HS-27A (cell line): Measurements from ENCODE around the gene PPP2R2C.

Experiments
- DNase-seq: peaks from one replicate; pipeline ENCODE4 v3.0.0-alpha.2; 2012; ENCODE audit warnings: low read depth, missing footprints

Gene PPP2R2C

DNA sequence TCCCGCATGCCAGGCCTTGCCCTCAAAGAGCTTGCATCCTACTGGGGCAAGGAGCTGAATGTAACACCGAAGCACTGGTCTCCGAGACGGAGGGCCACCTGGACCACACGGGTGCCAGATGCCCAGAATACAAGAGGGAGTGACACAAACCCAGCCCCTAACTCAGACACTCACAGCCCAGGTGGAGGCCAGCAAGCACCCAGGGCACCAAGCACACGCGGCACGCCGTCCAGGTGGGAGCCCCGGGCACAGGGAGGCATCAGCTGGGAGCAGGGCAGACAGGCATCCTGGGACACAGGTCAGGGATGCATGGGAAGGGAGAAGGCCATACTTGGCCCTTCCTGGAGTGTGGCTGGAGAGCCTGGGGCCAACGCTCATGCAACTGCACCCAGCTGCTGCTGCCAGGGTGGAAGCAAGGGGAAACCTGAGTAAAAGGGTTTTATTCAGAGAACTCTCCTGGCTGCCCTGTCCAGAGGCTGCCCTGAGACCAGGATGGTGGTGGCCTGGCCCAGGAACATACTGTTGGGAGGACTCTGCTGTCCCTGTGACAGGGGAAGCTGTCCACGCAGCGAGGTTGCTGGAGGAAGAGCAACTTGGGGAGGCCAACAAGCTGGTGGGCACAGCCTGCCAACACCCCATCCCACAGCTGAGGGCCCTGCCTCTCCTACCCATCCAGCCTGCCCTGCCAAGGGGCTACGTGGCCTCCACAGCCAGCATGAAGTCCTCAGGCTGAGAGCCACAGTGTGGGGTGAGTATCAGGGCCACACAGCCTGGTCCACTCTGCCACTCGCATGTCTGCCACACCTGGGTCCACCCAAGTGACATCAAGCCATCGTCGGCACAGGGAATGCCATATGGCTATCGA lies 22.2 kb upstream of the PPP2R2C start:
- DNase-seq: no peak

GRCh38 chr4:6493658-6494304 lies 21.4 kb upstream of the PPP2R2C start:
- DNase-seq: no peak

DNA sequence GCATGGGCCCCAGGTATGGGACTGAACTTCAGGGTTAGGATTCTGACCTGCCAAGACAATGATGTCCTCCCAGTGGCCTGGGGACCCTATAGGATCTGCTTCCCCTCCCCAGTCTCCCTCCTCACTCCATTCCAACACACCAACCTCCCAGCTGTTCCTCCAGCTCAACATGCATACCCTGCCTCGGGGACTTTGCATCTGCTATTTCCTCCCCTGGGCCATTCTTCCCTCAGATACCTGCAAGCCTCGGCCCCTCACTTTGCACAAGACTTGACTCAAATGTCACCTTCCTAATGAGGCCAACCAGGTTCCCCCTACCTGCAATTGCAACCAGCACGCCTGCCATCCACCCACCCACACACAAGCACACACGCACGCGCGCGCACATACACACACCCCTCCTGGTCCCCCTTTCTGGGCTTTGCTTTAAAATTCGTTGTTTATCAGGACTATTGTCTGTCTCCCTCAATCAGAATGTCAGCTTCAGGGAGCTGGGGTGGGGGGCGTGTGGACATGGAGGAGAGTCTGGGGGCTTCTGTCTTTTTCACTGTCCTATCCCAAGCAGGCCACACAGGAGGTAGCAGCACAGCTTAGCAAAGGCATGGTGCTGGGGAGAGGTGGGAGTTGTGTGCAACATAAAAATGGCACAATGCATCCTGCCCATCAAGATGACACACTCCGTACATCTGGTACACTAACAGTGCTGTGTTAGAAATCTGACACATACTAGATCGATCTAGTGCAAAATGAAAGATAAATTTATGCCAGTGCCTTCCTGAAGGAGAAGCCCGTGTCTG lies 20.6 kb upstream of the PPP2R2C start:
- no peak for DNase-seq

GRCh38 chr4:6492027-6492590 lies 19.7 kb upstream of the PPP2R2C start:
- DNase-seq: no peak

GRCh38 chr4:6491235-6491634 lies 18.8 kb upstream of the PPP2R2C start:
- DNase-seq: no peak

- no peak for DNase-seq
These were observed 17.5 kb upstream of the PPP2R2C start for GRCh38 chr4:6489927-6490326.

DNA sequence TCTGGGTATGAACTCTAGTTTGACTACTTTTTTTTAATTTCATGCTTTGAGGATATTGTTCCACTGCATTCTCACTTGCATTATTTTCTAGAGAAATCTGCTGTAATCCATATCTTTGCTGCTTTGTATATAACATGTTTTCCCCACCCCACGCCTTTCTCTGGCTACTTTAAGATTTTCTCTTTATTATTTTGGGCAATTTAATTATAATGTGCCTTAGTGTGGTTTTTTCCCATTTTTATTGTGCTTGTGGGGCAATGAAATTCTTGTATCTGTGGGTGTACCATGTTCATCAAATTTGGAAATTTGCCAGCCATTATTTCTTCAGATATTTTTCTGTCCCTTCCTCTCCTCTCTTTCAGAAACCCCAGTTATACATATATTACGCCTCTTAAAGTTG lies 15.1 kb upstream of the PPP2R2C start:
- DNase-seq: no peak

DNA sequence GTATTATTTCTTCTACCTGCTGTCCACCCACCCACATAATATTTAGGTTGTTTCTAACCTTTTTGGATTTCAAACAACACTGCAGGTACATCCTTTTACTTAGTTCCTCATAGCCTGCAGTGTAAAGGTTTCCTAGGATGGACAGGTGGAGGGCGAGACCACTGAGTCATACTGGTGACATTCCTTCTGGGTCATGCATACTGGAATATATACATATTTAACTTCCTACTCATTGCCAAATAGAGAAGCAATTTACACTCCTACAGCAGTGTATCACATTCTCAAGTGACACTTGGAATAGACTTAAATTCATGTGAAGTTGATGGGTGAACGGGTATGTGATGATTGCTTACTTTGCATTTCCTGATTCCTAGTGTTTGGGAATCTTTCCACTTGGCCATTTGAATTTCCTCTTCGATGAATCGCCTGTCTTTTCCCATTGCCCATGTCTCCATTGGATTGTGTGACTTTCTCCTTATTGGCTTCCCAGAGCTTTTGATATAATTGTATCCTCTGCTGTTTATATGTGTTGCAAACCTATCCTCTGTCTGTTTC lies 8.2 kb upstream of the PPP2R2C start:
- no peak for DNase-seq

DNA sequence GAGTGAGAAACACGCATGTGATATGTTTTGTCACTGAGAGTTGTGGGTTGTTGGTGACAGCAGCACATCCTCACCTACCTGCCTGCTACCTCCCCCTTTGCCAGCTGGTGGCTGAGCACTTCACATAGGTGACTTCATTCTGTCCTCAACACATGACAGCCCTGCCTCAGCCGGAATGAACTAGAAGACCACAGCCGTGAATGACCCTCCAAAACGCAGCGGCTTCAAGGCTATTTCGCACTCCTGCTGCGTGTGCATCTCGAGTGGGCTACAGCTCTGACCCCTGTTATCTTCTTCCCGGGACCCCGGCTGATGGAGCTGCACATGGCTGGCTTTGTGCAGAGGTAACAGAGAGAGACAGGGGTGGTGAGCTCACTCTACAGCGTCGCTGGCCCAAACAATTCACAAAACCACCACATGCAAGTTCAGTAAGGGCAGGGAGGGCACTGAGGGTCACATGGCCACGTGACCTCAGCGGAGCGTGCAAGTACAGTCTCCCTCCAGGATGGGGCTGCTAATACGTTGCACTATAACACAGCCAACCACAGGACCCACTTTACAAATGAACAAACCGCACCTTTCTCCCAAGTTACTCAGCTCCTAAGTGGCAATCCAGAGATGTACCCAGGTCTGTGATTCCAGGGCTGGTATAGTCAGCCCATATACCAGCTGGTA lies 6.3 kb upstream of the PPP2R2C start:
- DNase-seq: no peak

GRCh38 chr4:6476893-6477292 lies 4.5 kb upstream of the PPP2R2C start:
- DNase-seq: no peak

GRCh38 chr4:6475492-6476020 lies 3.1 kb upstream of the PPP2R2C start:
- no peak for DNase-seq

DNA sequence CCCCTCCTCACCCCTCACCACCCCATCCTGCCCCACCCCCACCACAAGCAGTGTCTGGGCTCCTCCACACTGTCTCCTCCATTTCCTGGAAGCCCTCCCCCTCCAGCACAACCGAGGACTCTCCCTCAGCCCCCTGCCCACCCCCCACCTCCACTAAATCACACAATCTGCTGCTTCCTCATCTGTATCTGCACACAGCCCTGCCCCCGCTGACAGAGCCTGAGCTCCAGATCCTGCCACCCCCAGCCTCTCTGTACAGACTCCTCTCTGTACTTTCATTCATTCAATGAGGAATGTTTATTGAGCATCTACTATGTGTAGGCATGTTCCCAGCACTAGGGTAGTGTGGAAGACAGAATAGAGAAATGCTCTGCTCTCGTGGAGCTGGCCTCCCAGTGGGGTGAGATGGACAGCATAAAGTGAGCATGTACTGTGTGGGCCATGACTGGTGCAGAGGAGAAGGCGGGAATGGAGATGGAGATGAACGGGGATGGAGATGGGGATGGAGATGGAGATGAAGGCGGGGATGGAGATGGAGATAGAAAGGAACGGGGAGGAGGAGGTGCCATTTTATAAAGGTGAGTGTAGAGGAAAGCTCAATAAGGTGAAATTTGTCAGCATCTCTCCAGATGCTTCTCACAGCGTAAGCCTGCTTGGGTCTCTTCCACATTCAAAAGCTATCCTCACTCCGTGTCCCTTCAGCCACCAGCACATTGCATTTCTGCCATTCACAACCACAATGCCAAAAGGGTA lies 2.5 kb upstream of the PPP2R2C start:
- no peak for DNase-seq

DNA sequence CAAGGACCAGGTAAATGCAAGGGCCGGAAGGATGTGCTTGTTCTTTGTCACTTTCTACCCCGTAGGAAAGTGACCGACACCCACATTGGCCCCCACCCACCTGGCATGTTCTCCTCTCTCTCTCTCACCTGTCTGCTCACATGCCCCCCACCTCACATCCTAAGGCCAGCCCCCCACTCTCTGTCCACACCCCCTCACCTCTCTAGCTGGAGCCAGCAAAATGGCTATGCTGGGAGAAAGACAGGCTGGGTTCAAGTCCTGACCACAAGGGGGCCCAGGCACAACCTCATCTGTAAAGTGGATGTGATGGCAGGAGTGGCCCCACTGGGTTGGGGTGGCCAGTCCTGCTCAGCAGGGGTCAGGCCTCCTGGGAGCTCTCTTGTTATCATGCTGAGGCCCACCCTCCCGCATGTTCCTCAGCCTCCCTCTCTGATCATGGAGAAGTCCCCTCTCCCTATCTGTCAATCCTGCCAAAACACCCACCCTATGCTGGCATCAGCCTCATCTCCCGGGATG lies 1.7 kb upstream of the PPP2R2C start:
- no peak for DNase-seq

DNA sequence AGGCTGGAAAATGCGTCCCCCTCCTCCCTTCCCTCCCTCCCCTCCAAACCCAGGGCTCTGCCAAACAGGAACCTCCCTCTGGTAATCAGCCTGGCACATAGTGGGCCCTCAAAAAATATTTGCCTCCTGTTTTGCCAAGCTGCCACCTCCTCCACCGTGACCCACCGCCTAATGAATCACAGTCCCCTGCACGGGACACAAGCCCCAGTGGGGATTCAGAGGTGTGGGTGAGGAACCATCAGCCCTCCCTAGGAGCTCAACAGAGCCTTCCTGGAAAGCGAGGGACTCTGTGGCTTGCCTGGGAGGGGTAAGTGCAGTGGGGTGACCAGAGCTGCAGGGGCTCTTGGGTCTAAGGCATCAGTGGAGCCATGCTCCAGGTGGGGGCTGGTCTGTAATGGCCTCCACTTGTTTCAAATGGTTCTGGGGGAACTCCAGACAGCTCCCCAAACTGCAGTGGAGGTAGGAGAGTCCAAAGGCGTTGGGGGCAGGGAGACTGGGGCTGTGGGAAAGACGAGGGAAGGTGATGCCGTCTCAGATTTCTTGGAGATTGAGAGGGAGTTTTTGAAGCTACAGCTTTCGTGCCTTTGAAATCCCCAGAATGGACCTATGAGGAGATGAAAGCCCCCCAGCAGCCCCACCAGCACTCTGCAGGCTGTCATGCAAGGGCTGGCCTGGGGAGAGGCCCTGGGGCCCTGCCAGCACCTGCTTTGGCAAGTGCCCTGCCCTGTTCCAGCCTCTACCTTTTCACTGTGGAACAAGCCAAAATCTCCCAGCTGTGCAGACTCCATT lies 1.0 kb upstream of the PPP2R2C start:
- DNase-seq: no peak

DNA sequence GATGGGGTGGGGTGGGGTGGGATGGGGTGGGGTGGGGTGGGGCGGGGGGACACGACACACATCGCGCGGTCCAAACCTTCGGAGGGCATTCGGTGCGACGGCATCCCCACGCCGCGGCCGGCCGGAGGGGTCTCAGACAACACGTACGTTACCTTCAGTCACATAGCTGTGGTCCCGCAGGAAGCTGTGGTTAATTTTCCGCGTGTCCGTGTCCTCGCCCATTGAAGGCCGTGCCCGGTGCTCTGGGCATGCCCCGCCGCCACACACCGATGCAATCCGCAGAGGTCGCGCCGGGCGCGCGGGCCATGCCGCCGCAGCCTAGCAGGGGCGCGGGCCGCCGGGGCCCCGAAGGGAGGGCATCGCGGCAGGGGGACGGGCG lies 417 bp downstream of the PPP2R2C start:
- no peak for DNase-seq

DNA sequence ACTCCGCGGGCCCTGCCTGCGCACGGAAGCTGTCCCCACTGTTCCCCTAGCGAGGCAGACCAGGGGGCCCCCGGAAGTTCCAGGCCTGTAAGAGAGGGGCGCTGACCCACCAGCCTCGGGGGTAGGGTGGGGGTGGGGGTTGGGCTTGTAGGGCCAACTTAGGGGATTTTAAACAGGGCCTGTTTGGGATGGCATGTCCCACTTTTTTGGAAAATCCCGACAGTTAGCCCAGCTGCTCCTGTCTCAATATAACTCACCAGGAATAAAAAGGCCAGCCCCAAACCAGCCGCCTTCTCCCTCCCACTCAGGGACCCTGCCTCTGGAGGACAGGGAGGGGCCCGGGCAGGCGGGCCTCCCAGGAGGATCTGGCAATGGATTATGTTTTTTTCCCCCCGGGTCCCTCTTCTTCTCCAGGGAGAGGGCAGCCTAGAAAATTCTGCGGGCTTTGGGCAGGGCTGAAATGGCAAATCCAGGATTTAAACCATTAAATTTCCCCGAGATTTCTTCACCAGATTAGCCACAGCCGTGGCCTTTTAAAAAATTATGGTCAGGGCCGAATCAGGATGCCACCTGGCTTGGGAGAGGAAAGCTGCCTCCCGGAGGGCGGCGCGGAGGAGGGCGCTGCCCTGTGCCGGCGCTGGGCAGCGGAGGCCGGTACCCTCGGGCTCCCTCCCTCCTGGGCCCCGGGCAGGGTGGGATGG lies 957 bp downstream of the PPP2R2C start:
- no peak for DNase-seq

DNA sequence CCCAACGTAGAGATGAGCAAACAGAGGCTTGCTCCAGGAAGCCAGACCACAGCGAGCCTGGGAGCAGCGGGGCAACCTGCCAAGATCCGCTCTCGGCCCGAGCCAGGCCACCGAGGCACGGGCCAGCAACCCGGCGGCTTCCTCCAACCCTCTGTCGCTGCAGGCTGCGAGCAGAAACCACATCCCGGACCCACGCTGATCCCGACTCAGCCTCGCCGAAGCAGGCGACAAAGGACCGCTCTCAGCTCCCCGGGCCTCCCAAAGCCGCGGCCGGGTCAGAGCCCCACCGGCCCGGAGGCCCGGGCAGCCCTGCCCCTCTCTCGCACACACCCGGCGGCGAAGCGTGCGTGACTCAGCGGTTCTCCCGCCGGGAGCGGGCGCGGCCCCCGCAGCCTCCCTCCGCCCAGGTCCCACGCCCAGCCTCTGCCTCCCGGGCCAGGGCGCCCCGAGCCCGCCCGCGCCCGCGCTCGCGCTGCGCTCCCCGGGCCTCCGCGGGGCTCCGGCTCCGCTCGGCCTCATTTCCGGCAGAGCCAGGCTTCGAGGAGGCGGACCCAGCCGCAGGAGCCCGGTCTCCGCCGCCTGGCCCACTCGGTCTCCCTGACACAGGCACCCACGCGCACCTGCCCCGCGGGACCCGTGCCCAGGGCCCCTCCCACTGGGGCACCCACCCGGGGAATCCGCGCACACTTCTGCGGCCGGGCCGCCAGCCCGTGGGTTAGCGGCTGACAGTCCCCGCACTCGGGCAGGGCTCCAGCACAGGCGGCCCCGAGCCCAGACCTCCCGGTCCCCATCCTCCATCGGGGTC lies 1.7 kb downstream of the PPP2R2C start:
- no peak for DNase-seq

GRCh38 chr4:6469898-6470501 lies 2.4 kb downstream of the PPP2R2C start:
- DNase-seq: no peak
